Calu3 (cell line): ENCODE results near the gene AP2S1. TPM values are rescaled to one million over a fixed set of nuclear protein-coding genes. Genes with fewer than 3 reads are reported as not detected.
"Not testable (repeated sequence)": the region's sequence is repeated elsewhere in the genome, so short reads cannot be mapped to it uniquely, and the experiment has no call there.

ENCODE experiments used
- BruUV-seq: library from RNA; stranded (reverse); fragments of 400-500 nt; replicated peaks from 2 replicates; lab custom pipeline; 2021; lab: Mats Ljungman, UMichigan
- CTCF ChIA-PET: fragments of 300-600 bp; sonication (Branson Sonifier 250); formaldehyde crosslinking; loops from one replicate; lab custom pipeline; 2022; ENCODE audit warnings: antibody characterized with exemption; lab: Charles Lee
- DNase-seq: peaks from one replicate; pipeline ENCODE4 v3.0.0; 2022
- H3K27ac Mint-ChIP-seq: one replicate; pipeline ENCODE4 v1.8.0; 2022; ENCODE audit warnings: mixed read lengths; ENCODE audit not compliant: unreplicated experiment
- H3K27me3 Mint-ChIP-seq: one replicate; pipeline ENCODE4 v1.8.0; 2022; ENCODE audit warnings: mixed read lengths; ENCODE audit not compliant: unreplicated experiment
- H3K36me3 Mint-ChIP-seq: one replicate; pipeline ENCODE4 v1.8.0; 2022; ENCODE audit warnings: mild to moderate bottlenecking, moderate library complexity, mixed read lengths; ENCODE audit not compliant: insufficient read depth, unreplicated experiment
- H3K4me1 Mint-ChIP-seq: one replicate; pipeline ENCODE4 v1.8.0; 2022; ENCODE audit warnings: mild to moderate bottlenecking, low read depth, mixed read lengths; ENCODE audit not compliant: unreplicated experiment
- H3K4me3 Mint-ChIP-seq: one replicate; pipeline ENCODE4 v1.8.0; 2022; ENCODE audit warnings: mild to moderate bottlenecking, low read depth, moderate library complexity, mixed read lengths; ENCODE audit not compliant: unreplicated experiment
- H3K9me3 Mint-ChIP-seq: one replicate; pipeline ENCODE4 v1.8.0; 2022; ENCODE audit warnings: low read depth, mixed read lengths; ENCODE audit not compliant: unreplicated experiment
- intact Hi-C: fragments of 100-400 bp; cut with micrococcal nuclease; formaldehyde crosslinking; loops from one replicate; pipeline ENCODE4 v1.10.0; 2022; ENCODE audit not compliant: unreplicated experiment
- total RNA-seq: library from RNA; stranded (reverse); gene quantifications from 2 replicates; pipeline ENCODE4 v1.2.3, GENCODE V29; 2022
- TF ChIP-seq, protein P1 (sequence below): fragments of 200-600 bp; IDR thresholded peaks from one replicate; pipeline ENCODE4 v1.8.0; 2022; ENCODE audit warnings: antibody characterized with exemption; ENCODE audit not compliant: unreplicated experiment

The AP2S1 gene
- total RNA-seq, 1 experiment from 2014 or later, result 184 TPM

GRCh38 chr19:46886546-46887239 is 36.0 kb upstream of the AP2S1 start:
- TF ChIP-seq, protein P1, sequence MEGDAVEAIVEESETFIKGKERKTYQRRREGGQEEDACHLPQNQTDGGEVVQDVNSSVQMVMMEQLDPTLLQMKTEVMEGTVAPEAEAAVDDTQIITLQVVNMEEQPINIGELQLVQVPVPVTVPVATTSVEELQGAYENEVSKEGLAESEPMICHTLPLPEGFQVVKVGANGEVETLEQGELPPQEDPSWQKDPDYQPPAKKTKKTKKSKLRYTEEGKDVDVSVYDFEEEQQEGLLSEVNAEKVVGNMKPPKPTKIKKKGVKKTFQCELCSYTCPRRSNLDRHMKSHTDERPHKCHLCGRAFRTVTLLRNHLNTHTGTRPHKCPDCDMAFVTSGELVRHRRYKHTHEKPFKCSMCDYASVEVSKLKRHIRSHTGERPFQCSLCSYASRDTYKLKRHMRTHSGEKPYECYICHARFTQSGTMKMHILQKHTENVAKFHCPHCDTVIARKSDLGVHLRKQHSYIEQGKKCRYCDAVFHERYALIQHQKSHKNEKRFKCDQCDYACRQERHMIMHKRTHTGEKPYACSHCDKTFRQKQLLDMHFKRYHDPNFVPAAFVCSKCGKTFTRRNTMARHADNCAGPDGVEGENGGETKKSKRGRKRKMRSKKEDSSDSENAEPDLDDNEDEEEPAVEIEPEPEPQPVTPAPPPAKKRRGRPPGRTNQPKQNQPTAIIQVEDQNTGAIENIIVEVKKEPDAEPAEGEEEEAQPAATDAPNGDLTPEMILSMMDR, result no peak
- BruUV-seq, result no TSS peak
- H3K9me3 Mint-ChIP-seq, result no peaks in the 10 kb centered on the region
- CTCF ChIA-PET, result interaction anchor here (1.0 kb wide), 1 partner anchor 30 kb away, joined by 3 read pairs; no protein-coding TSS in a partner anchor
- H3K4me3 Mint-ChIP-seq, result no peak overlapping the region
- H3K36me3 Mint-ChIP-seq, result peaks cover 10% of the 10 kb centered on the region
- intact Hi-C loops, result no loop called here
- H3K27me3 Mint-ChIP-seq, result no peaks in the 10 kb centered on the region
- DNase-seq, result no peak
- H3K4me1 Mint-ChIP-seq, result peaks cover 28% of the 10 kb centered on the region
- H3K27ac Mint-ChIP-seq, result no peak overlapping the region

DNA sequence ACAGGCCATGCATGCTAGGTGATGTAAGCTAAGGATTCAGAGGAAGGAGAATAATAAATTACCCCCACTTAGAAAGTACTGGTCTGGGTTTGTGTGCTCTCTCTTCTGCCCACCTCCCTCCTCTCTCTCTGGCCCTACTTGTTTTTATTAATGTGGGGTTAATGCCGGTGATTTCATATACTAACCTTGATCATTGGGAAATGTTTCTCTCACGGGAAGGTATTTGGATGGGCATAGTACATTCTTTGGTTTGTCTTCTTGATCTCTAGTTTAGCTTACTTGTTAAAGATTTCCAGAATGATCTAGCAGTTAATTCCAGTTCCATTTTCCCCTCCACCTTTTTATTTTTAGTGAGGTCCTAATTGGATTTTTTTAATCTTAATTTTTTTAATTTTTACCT is 34.8 kb upstream of the AP2S1 start:
- Mint-ChIP-seq H3K9me3 (no peaks in the 10 kb centered on the region), H3K4me3 (no peak overlapping the region), H3K4me1 (peaks cover 18% of the 10 kb centered on the region), H3K27me3 (no peaks in the 10 kb centered on the region), H3K36me3 (peaks cover 7% of the 10 kb centered on the region), H3K27ac (no peak overlapping the region)
- TF ChIP-seq, protein P1, result no peak
- intact Hi-C loops, result no loop called here
- no TSS peak for BruUV-seq
- CTCF ChIA-PET, result interaction anchor here (1.0 kb wide), 1 partner anchor 29 kb away, joined by 3 read pairs; no protein-coding TSS in a partner anchor
- no peak for DNase-seq

GRCh38 chr19:46882751-46883150 is 32.1 kb upstream of the AP2S1 start:
- H3K36me3 Mint-ChIP-seq, result peaks cover 11% of the 10 kb centered on the region
- DNase-seq, H3K27me3 Mint-ChIP-seq, H3K4me1 Mint-ChIP-seq, H3K27ac Mint-ChIP-seq, BruUV-seq, H3K9me3 Mint-ChIP-seq, intact Hi-C loops, H3K4me3 Mint-ChIP-seq: not testable (repeated sequence)
- CTCF ChIA-PET, result interaction anchor here (0.6 kb wide), 2 partner anchors 15 to 28 kb away, joined by 3 to 6 read pairs; no protein-coding TSS in a partner anchor

DNA sequence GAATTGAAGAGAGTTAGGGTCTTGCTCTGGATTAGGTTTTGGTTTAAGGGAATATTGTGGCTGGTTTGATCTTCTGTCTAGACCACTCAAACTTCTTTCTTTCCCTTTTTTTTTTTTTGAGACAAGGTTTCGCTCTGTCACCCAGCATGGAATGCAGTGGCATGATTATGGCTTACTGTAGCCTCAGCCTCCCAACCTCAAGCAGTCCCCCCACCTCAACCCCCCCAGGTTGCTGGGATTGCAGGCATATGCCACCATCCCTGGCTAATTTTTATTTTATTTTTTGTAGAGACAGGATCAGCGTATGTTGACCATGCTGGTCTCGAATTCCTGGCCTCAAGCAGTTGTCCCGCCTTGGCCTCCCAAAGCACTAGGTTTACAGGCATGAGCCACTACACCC is 31.4 kb upstream of the AP2S1 start:
- Mint-ChIP-seq H3K27ac (no peak overlapping the region), H3K36me3 (peaks cover 11% of the 10 kb centered on the region), H3K4me3 (no peak overlapping the region), H3K27me3 (no peaks in the 10 kb centered on the region), H3K9me3 (no peaks in the 10 kb centered on the region), H3K4me1 (peaks cover 8% of the 10 kb centered on the region)
- DNase-seq, result no peak
- TF ChIP-seq, protein P1, result no peak
- CTCF ChIA-PET, result no interaction called here
- intact Hi-C loops, result no loop called here
- no TSS peak for BruUV-seq

GRCh38 chr19:46881092-46881491 is 30.4 kb upstream of the AP2S1 start:
- Mint-ChIP-seq H3K27ac (no peak overlapping the region), H3K9me3 (no peaks in the 10 kb centered on the region), H3K27me3 (no peaks in the 10 kb centered on the region), H3K36me3 (peaks cover 11% of the 10 kb centered on the region), H3K4me3 (no peak overlapping the region), H3K4me1 (peaks cover 2% of the 10 kb centered on the region)
- no peak for DNase-seq
- intact Hi-C loops, result no loop called here
- TF ChIP-seq, protein P1, result no peak
- CTCF ChIA-PET, result interaction anchor here (0.8 kb wide), 1 partner anchor 21 kb away, joined by 4 read pairs; no protein-coding TSS in a partner anchor
- no TSS peak for BruUV-seq
